Esophagus muscularis mucosa (tissue), 3 donors: ENCODE measurements around the gene RAB17.

Experiments used
- CTCF ChIP-seq, 3 experiments: fragments of 200-600 bp in 2 of 3; fragments of 450-650 bp in 1 of 3; sonication (generic) in 2 of 3; IDR thresholded peaks; one replicate each; pipeline ENCODE4 v1.5.1; 2017 to 2019; ENCODE audit warnings: antibody characterized with exemption in 3 of 3, mild to moderate bottlenecking in 2 of 3, moderate library complexity in 1 of 3
- POLR2A ChIP-seq: fragments of 450-650 bp; IDR thresholded peaks from one replicate; pipeline ENCODE4 v1.6.1; 2017; ENCODE audit warnings: antibody characterized with exemption, moderate library complexity, mild to moderate bottlenecking, low read depth

- TF ChIP-seq POLR2A (no peak), CTCF (IDR thresholded peaks at IDR 0.05) (no peak)
Observed at GRCh38 chr2:237535385-237536082, 55.0 kb downstream of the RAB17 start.
